C4-2B (cell line): ENCODE results near the gene CHST12.
"Not testable (repeated sequence)": the region's sequence is repeated elsewhere in the genome, so short reads cannot be mapped to it uniquely, and the experiment has no call there.

Experiments used
- H3K27ac ChIP-seq: fragments of 450-650 bp; 2 replicates; pipeline ENCODE4 v1.5.1; 2017
- ZFX ChIP-seq: fragments of 450-650 bp; IDR thresholded peaks from 2 replicates; pipeline ENCODE4 v1.6.1; 2017
- TF ChIP-seq, protein P1 (sequence below): fragments of 450-650 bp; conservative IDR thresholded peaks from 2 replicates; pipeline ENCODE4 v1.5.1; 2017; ENCODE audit warnings: mild to moderate bottlenecking

The CHST12 gene

DNA sequence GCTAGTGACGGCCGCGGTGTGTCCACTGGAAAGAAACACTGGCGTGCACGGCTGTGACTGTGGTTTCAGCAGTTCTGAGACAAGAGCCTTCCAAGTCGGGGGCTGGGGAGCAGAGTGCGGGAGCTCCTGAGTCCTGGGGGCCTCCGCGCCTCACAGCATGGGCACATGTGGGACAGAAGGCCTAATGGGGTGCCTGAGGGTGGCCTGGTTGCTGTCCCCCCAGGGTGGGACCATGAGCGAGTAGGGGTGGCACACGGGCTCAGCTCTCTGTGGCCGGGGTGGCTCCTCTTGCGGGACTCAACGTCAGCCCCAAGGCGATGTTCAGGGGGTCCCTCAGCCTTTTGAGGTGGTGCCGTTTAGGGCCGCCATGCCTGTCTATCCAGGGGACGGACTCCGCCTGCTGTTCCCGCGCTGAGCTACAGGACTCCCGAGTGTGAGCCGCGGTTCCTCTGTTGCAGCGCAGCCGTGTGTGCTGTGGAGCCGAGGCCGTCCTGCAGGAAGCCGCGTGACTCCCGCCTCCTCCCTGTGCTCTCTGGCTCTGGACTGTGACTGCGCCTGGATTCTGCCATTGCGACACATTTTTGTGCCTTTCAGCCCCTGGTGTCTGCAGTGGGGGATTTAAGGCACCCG lies 23.5 kb upstream of the CHST12 start:
- TF ChIP-seq, protein P1, sequence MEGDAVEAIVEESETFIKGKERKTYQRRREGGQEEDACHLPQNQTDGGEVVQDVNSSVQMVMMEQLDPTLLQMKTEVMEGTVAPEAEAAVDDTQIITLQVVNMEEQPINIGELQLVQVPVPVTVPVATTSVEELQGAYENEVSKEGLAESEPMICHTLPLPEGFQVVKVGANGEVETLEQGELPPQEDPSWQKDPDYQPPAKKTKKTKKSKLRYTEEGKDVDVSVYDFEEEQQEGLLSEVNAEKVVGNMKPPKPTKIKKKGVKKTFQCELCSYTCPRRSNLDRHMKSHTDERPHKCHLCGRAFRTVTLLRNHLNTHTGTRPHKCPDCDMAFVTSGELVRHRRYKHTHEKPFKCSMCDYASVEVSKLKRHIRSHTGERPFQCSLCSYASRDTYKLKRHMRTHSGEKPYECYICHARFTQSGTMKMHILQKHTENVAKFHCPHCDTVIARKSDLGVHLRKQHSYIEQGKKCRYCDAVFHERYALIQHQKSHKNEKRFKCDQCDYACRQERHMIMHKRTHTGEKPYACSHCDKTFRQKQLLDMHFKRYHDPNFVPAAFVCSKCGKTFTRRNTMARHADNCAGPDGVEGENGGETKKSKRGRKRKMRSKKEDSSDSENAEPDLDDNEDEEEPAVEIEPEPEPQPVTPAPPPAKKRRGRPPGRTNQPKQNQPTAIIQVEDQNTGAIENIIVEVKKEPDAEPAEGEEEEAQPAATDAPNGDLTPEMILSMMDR = no peak
- TF ChIP-seq ZFX = no peak
- H3K27ac ChIP-seq = no peak overlapping the region

DNA sequence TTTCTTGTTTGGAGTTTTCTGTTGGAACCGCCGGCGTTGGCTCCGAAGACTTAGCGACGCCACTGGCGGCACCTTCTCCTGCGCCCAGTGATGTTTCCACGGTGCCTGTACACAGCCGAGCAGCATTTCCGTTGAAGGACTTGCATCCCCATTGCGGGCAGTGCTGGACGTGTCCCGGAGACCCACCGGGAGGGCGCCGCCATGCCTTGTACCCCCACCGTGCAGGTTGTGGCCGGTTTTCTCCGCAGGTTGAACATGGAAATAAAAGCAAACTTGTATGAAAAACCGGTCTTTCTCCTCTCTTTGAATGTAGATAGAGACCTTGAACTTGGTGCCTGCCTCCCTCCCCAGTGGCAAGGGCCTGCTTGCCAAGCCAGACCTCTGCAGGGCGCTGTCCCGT lies 22.9 kb upstream of the CHST12 start:
- TF ChIP-seq ZFX = no peak
- TF ChIP-seq, protein P1 = no peak
- H3K27ac ChIP-seq = no peak overlapping the region

DNA sequence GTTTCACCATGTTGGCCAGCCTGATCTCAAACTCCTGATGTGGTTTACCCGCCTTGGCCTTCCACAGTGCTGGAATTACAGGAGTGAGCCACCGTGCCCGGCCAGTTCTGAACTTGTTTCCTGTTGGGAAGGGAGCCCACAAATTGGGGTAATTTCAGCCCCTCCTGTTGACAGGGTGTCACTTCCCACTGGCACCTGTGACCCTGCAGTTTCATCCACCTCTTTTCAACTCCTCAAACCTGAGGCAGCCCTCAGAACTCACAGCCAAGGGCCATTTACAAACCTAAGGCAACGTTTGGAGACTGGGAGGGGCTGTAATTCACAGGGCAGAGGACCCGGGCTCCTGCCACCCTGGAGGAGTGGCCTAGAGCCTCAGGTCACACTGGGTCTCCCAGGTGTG lies 22.2 kb upstream of the CHST12 start:
- TF ChIP-seq ZFX = no peak
- TF ChIP-seq, protein P1 = no peak

DNA sequence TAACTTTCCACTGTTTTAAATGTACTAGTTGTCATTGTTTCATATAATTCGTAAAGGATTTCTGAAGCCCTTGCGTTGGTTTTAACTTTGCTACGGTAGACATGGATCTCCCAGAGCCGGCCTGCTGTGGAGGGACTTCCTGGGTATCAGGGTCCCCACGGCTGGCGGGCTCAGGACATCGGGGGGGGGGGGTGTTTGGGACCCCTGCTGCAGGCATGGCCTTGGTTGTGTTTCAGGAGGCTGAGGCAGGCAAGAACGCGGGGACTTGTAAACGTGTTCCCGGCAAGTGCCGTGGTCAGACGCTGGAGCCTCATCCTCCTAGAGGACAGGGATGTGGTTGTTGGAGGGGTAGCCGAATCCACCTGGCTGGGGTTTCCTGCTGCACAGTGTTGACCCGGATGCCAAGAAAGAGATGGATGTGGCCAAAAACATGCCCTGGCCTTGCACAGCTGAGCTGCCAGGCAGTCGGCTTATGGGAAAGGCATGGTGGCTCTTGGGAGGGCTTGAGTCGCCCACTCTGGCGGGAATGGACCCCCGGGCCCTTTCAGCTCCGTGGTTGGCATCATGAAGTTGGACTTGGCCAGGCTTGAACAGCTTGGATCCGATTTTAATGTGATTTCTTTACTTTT lies 21.4 kb upstream of the CHST12 start:
- TF ChIP-seq, protein P1 = no peak
- TF ChIP-seq ZFX = no peak
- H3K27ac ChIP-seq = no peak overlapping the region

More for the DNA sequence above, 22.2 kb upstream of the CHST12 start:
- no peak overlapping the region for H3K27ac ChIP-seq

DNA sequence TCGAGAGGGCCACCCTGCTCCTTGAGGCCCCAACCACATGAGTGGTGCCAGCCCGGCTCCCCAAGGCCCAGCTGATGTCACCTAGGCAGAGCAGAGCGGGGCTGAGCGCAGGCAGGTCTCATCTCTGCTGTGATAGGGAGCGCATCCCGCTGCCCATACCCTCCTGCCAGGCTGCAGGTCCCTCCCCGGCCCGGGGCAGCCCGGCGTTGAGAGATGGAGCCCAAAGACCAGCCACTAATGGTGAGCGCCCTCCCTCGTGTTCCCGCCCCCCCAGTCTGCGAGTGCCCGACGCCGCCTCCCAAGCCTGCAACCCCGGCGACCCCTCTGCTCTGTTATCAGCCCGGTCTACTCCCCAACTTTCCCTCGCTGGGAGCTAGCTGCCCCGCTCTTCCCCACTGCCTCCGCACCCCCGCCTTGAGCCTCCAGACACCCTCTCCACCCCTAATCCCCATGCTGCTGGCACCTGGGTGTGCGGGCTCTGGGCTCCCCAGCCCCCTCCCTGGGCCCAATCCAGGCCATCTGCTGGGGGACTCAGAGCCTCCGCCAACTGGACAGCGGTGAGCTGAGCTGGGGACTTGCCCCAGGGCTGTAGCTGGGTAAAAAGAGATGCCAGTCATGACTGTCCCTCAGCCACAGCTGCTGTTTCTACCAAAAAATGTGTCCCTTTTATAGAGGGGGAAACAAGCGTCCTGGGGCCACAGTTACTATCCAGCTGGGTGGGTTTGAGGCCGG lies 19.7 kb upstream of the CHST12 start:
- TF ChIP-seq, protein P1 = no peak
- H3K27ac ChIP-seq = no peak overlapping the region

DNA sequence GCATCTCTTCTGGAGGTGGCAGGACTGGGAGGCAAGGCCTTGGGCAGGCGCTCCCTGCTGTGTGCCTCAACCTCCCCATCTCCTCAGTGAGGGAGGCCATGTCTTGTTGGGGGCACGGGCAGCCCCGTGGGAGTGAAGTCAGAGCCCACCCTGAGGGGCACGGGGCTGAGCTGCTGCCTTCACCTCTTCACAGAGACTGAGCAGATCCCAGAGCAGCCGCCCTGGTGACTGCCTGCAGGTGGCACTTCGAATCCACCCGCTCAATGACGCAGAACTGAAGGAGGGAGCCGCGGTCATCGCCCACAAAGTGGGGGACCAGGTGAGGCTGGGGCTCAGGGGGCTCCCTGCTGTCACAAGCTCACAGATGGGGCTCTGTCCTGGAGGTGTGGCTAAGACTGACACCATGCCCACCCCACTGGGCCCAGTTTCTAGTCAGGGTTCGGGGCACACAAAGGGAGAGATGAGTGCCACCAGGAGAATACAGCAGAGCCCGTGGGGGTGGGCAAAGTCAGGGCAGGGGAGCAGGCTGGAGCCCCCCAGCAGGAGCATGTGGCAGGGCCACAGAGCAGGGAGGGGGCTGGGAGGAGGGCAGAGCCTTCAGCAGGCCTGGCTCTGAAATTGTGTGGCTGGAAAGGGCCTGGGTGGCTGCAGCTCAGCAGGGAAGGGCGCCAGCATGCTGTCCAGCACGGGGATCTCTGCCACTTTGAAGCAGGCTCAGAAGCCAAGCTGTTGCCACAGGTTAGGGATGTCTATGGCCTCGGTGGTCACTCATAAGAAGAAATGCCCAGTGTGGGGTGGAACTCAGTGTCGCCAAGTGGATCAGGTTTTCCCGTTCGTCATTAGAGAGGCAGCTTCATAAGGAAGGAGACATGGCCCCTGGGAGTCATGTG lies 18.8 kb upstream of the CHST12 start:
- H3K27ac ChIP-seq = no peak overlapping the region
- TF ChIP-seq ZFX = no peak
- TF ChIP-seq, protein P1 = no peak

DNA sequence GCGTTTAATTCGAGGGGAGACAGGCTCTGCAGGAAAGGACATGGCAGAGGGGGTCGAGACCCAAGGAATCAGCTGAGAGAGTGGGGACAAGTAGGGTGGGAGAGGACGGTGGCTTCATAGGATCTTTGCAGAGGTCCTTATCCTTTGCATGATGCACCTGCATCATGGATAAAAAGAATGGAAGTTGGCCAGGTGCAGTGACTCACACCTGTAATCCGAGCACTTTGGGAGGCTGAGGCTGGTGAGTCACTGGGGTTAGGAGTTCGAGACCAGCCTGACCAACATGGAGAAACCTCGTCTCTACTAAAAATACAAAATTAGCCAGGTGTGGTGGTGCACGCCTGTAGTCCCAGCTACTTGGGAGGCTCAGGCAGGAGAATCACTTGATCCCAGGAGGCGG lies 17.3 kb upstream of the CHST12 start:
- H3K27ac ChIP-seq = not testable (repeated sequence)
